Subcutaneous abdominal adipose tissue (tissue), 5 donors: Measurements from ENCODE around the gene IDNK.

ENCODE experiments used
- H3K27ac ChIP-seq: one replicate; pipeline ENCODE4 v1.7.0; 2013; ENCODE audit warnings: low read depth, mild to moderate bottlenecking, inconsistent platforms, low read length, moderate library complexity
- H3K27me3 ChIP-seq, 5 donors: one replicate each; pipeline ENCODE4 v1.7.0; 2013; ENCODE audit warnings: low read length in 5 of 5, inconsistent platforms in 1 of 5; ENCODE audit not compliant: control insufficient read depth in 5 of 5, insufficient read depth in 4 of 5
- H3K36me3 ChIP-seq, 5 donors: one replicate each; pipeline ENCODE4 v1.7.0; 2013; ENCODE audit warnings: low read length in 5 of 5; ENCODE audit not compliant: control insufficient read depth in 5 of 5, insufficient read depth in 5 of 5
- H3K4me1 ChIP-seq, 5 donors: one replicate each; pipeline ENCODE4 v1.7.0; 2013; ENCODE audit warnings: low read length in 5 of 5, mild to moderate bottlenecking in 3 of 5, moderate library complexity in 1 of 5; ENCODE audit not compliant: control insufficient read depth in 5 of 5, insufficient read depth in 5 of 5
- H3K4me3 ChIP-seq, 5 donors: one replicate each; pipeline ENCODE4 v1.7.0; 2013; ENCODE audit warnings: low read length in 5 of 5, low read depth in 1 of 5
- H3K9ac ChIP-seq, 5 donors: one replicate each; pipeline ENCODE4 v1.7.0; 2013; ENCODE audit warnings: low read length in 5 of 5, mild to moderate bottlenecking in 4 of 5, moderate library complexity in 3 of 5
- H3K9me3 ChIP-seq, 5 donors: one replicate each; pipeline ENCODE4 v1.7.0; 2013; ENCODE audit warnings: low read length in 5 of 5; ENCODE audit not compliant: control insufficient read depth in 5 of 5
- donor health status: healthy.
- donor health status: healthy.
- donor health status: healthy.
- donor health status: healthy.
- donor health status: healthy.

Gene IDNK

GRCh38 chr9:83622939-83623678 is at the start of gene IDNK:
Gene IDNK (plus strand): TSS chr9:83623143. CDS start chr9:83623172, 29 bp downstream.
- peaks cover 0 to 13% (median 7%) of the 10 kb centered on the region in 5 donors for H3K36me3 ChIP-seq
- H3K4me1 ChIP-seq: peaks cover 2 to 20% (median 15%) of the 10 kb centered on the region in 5 donors
- H3K9me3 ChIP-seq: no peaks in the 10 kb centered on the region

GRCh38 chr9:83574482-83574881 is 48.5 kb upstream of the IDNK start:
- Histone ChIP-seq H3K27ac (no peak overlapping the region), H3K9ac (no peak overlapping the region), H3K4me1 (peaks cover 3 to 23% (median 13%) of the 10 kb centered on the region in 5 donors), H3K36me3 (no peaks in the 10 kb centered on the region), H3K4me3 (no peak overlapping the region), H3K9me3 (peaks cover 0 to 3% (median 0%) of the 10 kb centered on the region in 5 donors), H3K27me3 (no peaks in the 10 kb centered on the region)

More at GRCh38 chr9:83622939-83623678, at the start of gene IDNK:
- Histone ChIP-seq H3K27me3 (no peaks in the 10 kb centered on the region), H3K4me3 (peak within 1 kb of the TSS; percentile 65 to 84 (median 77)), H3K27ac (peak within 1 kb of the TSS; percentile 78), H3K9ac (peak within 1 kb of the TSS; percentile 49 to 90 (median 75))

- H3K4me3 ChIP-seq: no peak overlapping the region
- H3K27ac ChIP-seq: no peak overlapping the region
- no peaks in the 10 kb centered on the region for H3K36me3 ChIP-seq
- no peaks in the 10 kb centered on the region for H3K27me3 ChIP-seq
- H3K4me1 ChIP-seq: no peaks in the 10 kb centered on the region
- H3K9ac ChIP-seq: no peak overlapping the region
- peaks cover 0 to 8% (median 0%) of the 10 kb centered on the region in 5 donors for H3K9me3 ChIP-seq
Measured at GRCh38 chr9:83582029-83582428, 40.9 kb upstream of the IDNK start.

GRCh38 chr9:83583151-83584014 is 39.6 kb upstream of the IDNK start:
- no peaks in the 10 kb centered on the region for H3K27me3 ChIP-seq
- no peaks in the 10 kb centered on the region for H3K36me3 ChIP-seq
- peaks cover 0 to 7% (median 0%) of the 10 kb centered on the region in 5 donors for H3K9me3 ChIP-seq
- no peak overlapping the region for H3K4me3 ChIP-seq
- H3K27ac ChIP-seq: no peak overlapping the region
- H3K4me1 ChIP-seq: no peaks in the 10 kb centered on the region
- no peak overlapping the region for H3K9ac ChIP-seq

GRCh38 chr9:83584995-83585394 is 37.9 kb upstream of the IDNK start:
- no peak overlapping the region for H3K9ac ChIP-seq
- no peaks in the 10 kb centered on the region for H3K4me1 ChIP-seq
- H3K27ac ChIP-seq: no peak overlapping the region
- no peaks in the 10 kb centered on the region for H3K27me3 ChIP-seq
- no peak overlapping the region for H3K4me3 ChIP-seq
- H3K36me3 ChIP-seq: no peaks in the 10 kb centered on the region
- H3K9me3 ChIP-seq: peaks cover 0 to 5% (median 0%) of the 10 kb centered on the region in 5 donors

GRCh38 chr9:83588256-83588655 is 34.7 kb upstream of the IDNK start:
- H3K27ac ChIP-seq: no peak overlapping the region
- no peaks in the 10 kb centered on the region for H3K4me1 ChIP-seq
- H3K27me3 ChIP-seq: no peaks in the 10 kb centered on the region
- H3K4me3 ChIP-seq: no peak overlapping the region
- H3K9ac ChIP-seq: no peak overlapping the region
- no peaks in the 10 kb centered on the region for H3K36me3 ChIP-seq
- H3K9me3 ChIP-seq: peaks cover 0 to 5% (median 0%) of the 10 kb centered on the region in 5 donors

GRCh38 chr9:83596899-83597504 is 25.9 kb upstream of the IDNK start:
- H3K27me3 ChIP-seq: no peaks in the 10 kb centered on the region
- no peak overlapping the region for H3K4me3 ChIP-seq
- no peaks in the 10 kb centered on the region for H3K36me3 ChIP-seq
- no peak overlapping the region for H3K9ac ChIP-seq
- no peaks in the 10 kb centered on the region for H3K9me3 ChIP-seq
- peaks cover 0 to 13% (median 10%) of the 10 kb centered on the region in 5 donors for H3K4me1 ChIP-seq
- H3K27ac ChIP-seq: no peak overlapping the region

- Histone ChIP-seq H3K4me1 (peaks cover 0 to 13% (median 10%) of the 10 kb centered on the region in 5 donors), H3K9ac (peak overlapping the region in 2 of 5 donors; percentile 13 to 36), H3K27ac (no peak overlapping the region), H3K4me3 (no peak overlapping the region), H3K36me3 (no peaks in the 10 kb centered on the region), H3K27me3 (no peaks in the 10 kb centered on the region), H3K9me3 (no peaks in the 10 kb centered on the region)
Measured at GRCh38 chr9:83598487-83598886, 24.5 kb upstream of the IDNK start.

- Histone ChIP-seq H3K27ac (no peak overlapping the region), H3K27me3 (no peaks in the 10 kb centered on the region), H3K9me3 (no peaks in the 10 kb centered on the region), H3K4me1 (peaks cover 0 to 13% (median 10%) of the 10 kb centered on the region in 5 donors), H3K9ac (peak overlapping the region in 1 of 5 donors; percentile 13), H3K4me3 (no peak overlapping the region), H3K36me3 (no peaks in the 10 kb centered on the region)
Measured at GRCh38 chr9:83599071-83599470, 23.9 kb upstream of the IDNK start.
